Measurements from ENCODE around the gene GPR150.

GPR150 gene

GRCh38 chr5:95621839-95622629, 2.1 kb downstream of the GPR150 start:
- Histone ChIP-seq H3K4me3 (ENCODE audit: low read depth in 1 of 2, low read length in 2 of 2) (peak overlapping the region in 1 of 2 experiments; percentile 57; a peak in 2 of 4 replicates), H3K79me2 (ENCODE audit: insufficient read depth, low read length) (no peaks in the 10 kb centered on the region), H3K4me2 (ENCODE audit: insufficient read depth, low read length) (peak overlapping the region; percentile 77), H3K4me1 (ENCODE audit: insufficient read depth, low read length) (peaks cover 32% of the 10 kb centered on the region), H2AFZ (ENCODE audit: low read depth, low read length) (peak overlapping the region; percentile 79), H3K27me3 (ENCODE audit: insufficient read depth, low read length, poor library complexity) (no peaks in the 10 kb centered on the region), H3K9ac (ENCODE audit: low read depth, low read length) (peak overlapping the region; percentile 69; the same call in 1 of the 2 replicates), H3K36me3 (ENCODE audit: insufficient read depth, low read length) (no peaks in the 10 kb centered on the region), H3K27ac (ENCODE audit: low read length) (peak overlapping the region; percentile 1; the same call in 1 of the 2 replicates), H4K20me1 (ENCODE audit: insufficient read depth, low read length) (no peaks in the 10 kb centered on the region), H3K9me3 (ENCODE audit: insufficient read depth, low read length, severe bottlenecking) (no peaks in the 10 kb centered on the region)
- TF ChIP-seq EZH2 (IDR thresholded peaks at IDR 0.05; ENCODE audit: borderline replicate concordance, low read depth, low read length, severe bottlenecking) = no peak
- TF ChIP-seq CTCF (IDR thresholded peaks at IDR 0.05; ENCODE audit: borderline replicate concordance, extremely low read depth, low read length, poor library complexity, severe bottlenecking) = no peak
- DNase-seq (peak; percentile 71), ATAC-seq (ENCODE audit: insufficient read depth, low read depth) (peak; percentile 76)

GRCh38 chr5:95623706-95624105, 3.8 kb downstream of the GPR150 start:
- ATAC-seq (ENCODE audit: insufficient read depth, low read depth) = no peak
- TF ChIP-seq EZH2 (IDR thresholded peaks at IDR 0.05; ENCODE audit: borderline replicate concordance, low read depth, low read length, severe bottlenecking) = no peak
- no peak for TF ChIP-seq CTCF (IDR thresholded peaks at IDR 0.05; ENCODE audit: borderline replicate concordance, extremely low read depth, low read length, poor library complexity, severe bottlenecking)
- no peaks in the 10 kb centered on the region for H3K27me3 ChIP-seq (ENCODE audit: insufficient read depth, low read length, poor library complexity)

GRCh38 chr5:95624368-95624767, 4.5 kb downstream of the GPR150 start:
- no peak for ATAC-seq (ENCODE audit: insufficient read depth, low read depth)
- Histone ChIP-seq H3K9me3 (ENCODE audit: insufficient read depth, low read length, severe bottlenecking) (no peaks in the 10 kb centered on the region), H3K4me3 (ENCODE audit: low read depth in 1 of 2, low read length in 2 of 2) (no peak overlapping the region), H3K79me2 (ENCODE audit: insufficient read depth, low read length) (no peaks in the 10 kb centered on the region), H2AFZ (ENCODE audit: low read depth, low read length) (no peak overlapping the region), H3K36me3 (ENCODE audit: insufficient read depth, low read length) (no peaks in the 10 kb centered on the region), H3K4me1 (ENCODE audit: insufficient read depth, low read length) (peaks cover 32% of the 10 kb centered on the region), H3K4me2 (ENCODE audit: insufficient read depth, low read length) (no peak overlapping the region), H3K9ac (ENCODE audit: low read depth, low read length) (no peak overlapping the region), H3K27me3 (ENCODE audit: insufficient read depth, low read length, poor library complexity) (no peaks in the 10 kb centered on the region), H3K27ac (ENCODE audit: low read length) (no peak overlapping the region), H4K20me1 (ENCODE audit: insufficient read depth, low read length) (no peaks in the 10 kb centered on the region)
- no peak for TF ChIP-seq CTCF (IDR thresholded peaks at IDR 0.05; ENCODE audit: borderline replicate concordance, extremely low read depth, low read length, poor library complexity, severe bottlenecking)
- TF ChIP-seq EZH2 (IDR thresholded peaks at IDR 0.05; ENCODE audit: borderline replicate concordance, low read depth, low read length, severe bottlenecking) = no peak
- no peak for DNase-seq

More at GRCh38 chr5:95623706-95624105, 3.8 kb downstream of the GPR150 start:
- H3K79me2 ChIP-seq (ENCODE audit: insufficient read depth, low read length) = no peaks in the 10 kb centered on the region
- H2AFZ ChIP-seq (ENCODE audit: low read depth, low read length) = no peak overlapping the region
- H3K27ac ChIP-seq (ENCODE audit: low read length) = no peak overlapping the region
- H4K20me1 ChIP-seq (ENCODE audit: insufficient read depth, low read length) = no peaks in the 10 kb centered on the region
- H3K4me3 ChIP-seq (ENCODE audit: low read depth in 1 of 2, low read length in 2 of 2) = no peak overlapping the region
- no peak overlapping the region for H3K4me2 ChIP-seq (ENCODE audit: insufficient read depth, low read length)
- no peak overlapping the region for H3K9ac ChIP-seq (ENCODE audit: low read depth, low read length)
- H3K9me3 ChIP-seq (ENCODE audit: insufficient read depth, low read length, severe bottlenecking) = no peaks in the 10 kb centered on the region
- peaks cover 32% of the 10 kb centered on the region for H3K4me1 ChIP-seq (ENCODE audit: insufficient read depth, low read length)
- DNase-seq = no peak
- no peaks in the 10 kb centered on the region for H3K36me3 ChIP-seq (ENCODE audit: insufficient read depth, low read length)

Measured in DND-41 (cell line).